Measurements from ENCODE around the gene SCAMP5. TPM values are rescaled to one million over a fixed set of nuclear protein-coding genes. Genes with fewer than 3 reads are reported as not detected.
A peak's percentile ranks its signal among the peaks of the same experiment; 100 is the strongest.

The SCAMP5 gene
- total RNA-seq, 1 experiment from 2014 or later, result 6.2 TPM

DNA sequence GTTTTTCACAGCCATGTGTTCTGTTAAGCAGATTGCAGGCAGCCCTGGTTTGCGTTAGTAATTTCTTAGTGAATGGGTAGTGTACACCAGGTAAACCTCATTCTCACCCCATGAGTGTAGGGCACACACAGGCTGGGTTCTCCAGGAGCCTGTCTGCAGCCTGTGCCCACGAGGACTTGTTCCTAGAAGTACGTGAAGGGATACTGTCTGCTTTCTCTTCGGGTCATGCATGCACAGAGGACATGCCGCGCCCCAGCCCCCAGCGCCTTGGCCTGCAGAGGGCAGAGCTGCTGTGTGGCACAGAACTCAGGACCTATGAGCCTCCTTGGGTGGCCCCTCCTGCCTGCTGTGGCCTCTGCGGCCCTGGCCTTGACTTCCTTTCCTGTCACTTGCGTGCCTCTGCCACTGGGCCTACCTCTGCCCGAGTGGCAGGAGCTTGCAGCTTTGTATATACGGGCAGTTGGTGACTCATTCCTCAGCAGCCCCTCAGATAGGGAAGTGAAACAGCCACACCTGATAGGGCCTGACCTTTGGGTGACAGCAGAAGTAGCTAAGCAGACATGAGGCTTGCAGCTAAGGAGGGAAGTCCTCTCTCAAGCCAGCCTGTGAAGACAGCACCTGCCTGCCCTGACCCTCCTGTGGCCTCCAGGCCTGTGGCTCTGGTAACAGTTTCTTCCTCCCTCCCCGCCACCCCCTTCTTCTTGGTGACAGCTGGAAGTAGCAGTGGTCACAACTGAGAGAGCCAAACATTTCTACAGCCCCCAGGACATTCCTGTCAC is 47.6 kb downstream of the SCAMP5 start (continued):
- TF ChIP-seq ZNF274 (IDR thresholded peaks at IDR 0.05; ENCODE audit: low read depth, low read length) (no peak), ELF1 (IDR thresholded peaks at IDR 0.05; ENCODE audit: borderline replicate concordance, low read depth) (no peak), POLR2AphosphoS5 (IDR thresholded peaks at IDR 0.05; ENCODE audit: low read depth, low read length) (0 out of 2 replicates have a peak, but pooled peaks have one; percentile 34), EGR1 (IDR thresholded peaks at IDR 0.05; ENCODE audit: low read depth) (no peak)

DNA sequence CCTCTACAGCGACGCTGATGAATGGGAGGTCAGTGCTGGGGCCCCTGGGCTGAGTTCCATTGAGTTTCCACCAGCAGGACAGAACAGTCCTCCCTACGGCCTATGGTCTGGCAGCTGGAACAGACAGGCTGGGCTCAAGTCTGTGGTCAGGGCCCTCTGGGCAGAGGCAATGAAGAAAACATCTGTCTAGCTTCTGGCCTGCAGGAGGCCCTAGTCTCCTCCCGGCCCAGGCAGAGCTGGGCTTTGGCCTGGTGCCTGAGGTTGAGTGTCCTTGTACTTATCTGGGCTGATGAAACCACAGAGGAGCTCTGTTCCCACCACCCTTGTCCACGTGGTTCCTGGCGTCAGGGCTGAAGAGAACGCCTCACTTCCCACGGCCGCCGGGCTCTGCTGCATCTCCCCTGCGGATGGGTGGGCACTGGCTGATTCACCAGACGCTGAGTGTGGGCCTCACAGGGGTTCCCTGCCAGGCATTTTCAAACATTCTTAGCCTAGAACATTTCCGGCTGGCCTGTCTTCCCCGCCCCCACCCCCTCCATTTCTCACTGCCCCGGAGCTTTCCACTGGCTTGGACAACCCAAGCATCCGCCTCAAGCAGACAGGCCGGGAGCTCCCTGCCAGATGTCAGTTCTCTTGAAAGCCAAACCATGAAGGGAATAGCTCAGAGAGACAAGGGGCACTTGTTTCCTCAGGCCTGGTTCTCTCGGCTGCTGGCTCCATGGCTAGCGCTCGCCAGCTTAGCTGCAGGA is 48.3 kb downstream of the SCAMP5 start:
- H3K27ac ChIP-seq (ENCODE audit: low read depth, low read length), result peak overlapping the region; percentile 28; the same call in 1 of the 2 replicates

More for the DNA sequence above, 48.3 kb downstream of the SCAMP5 start:
- ChIA-PET CTCF (interaction anchor here (0.7 to 4.9 kb wide), 8 partner anchors 10 to 165 kb away, joined by 3 to 36 read pairs (median 3); partner anchors contain the start of gene C15orf39), POLR2A (interaction anchor here (0.6 to 3.0 kb wide), 5 partner anchors 10 to 172 kb away, joined by 4 to 24 read pairs (median 5); partner anchors contain the start of gene C15orf39), RAD21 (ENCODE audit: low non-redundant PET in 1 of 2, low total read pairs in 2 of 2, uncharacterized antibody in 2 of 2, unreplicated experiment in 2 of 2) (interaction anchor here (0.6 to 1.6 kb wide), 7 partner anchors 60 to 161 kb away, joined by 3 to 8 read pairs (median 5); no protein-coding TSS in a partner anchor)
- BruUV-seq (replicated peaks), result no TSS peak
- no peak for DNase-seq (ENCODE audit: low read depth, low spot score)
- Histone ChIP-seq H3K4me2 (ENCODE audit: low read length) (peak overlapping the region; percentile 47), H3K79me2 (ENCODE audit: insufficient read depth, low read length) (peaks cover 17% of the 10 kb centered on the region), H3K4me3 (replicated peaks in 1 of 2; ENCODE audit: low read depth in 1 of 2, low read length in 2 of 2) (no peak overlapping the region), H2AFZ (ENCODE audit: low read depth, low read length, poor library complexity, severe bottlenecking) (no peak overlapping the region), H4K20me1 (ENCODE audit: insufficient read depth) (no peaks in the 10 kb centered on the region), H3K36me3 (ENCODE audit: control insufficient read depth in 1 of 2, insufficient read depth in 2 of 2, low read length in 2 of 2) (peaks cover under 1 to 23% of the 10 kb centered on the region in 2 experiments; a peak in 1 of 4 replicates), H3K9me3 (ENCODE audit: control insufficient read depth in 1 of 2, insufficient read depth in 1 of 2, low read depth in 1 of 2, low read length in 2 of 2) (no peaks in the 10 kb centered on the region), H3K9ac (ENCODE audit: low read length) (peak overlapping the region; percentile 21; the same call in 1 of the 2 replicates), H3K9me2 (ENCODE audit: insufficient read depth) (no peaks in the 10 kb centered on the region), H3K4me1 (ENCODE audit: control insufficient read depth in 1 of 2, insufficient read depth in 2 of 2, low read length in 2 of 2) (peaks cover 26 to 43% of the 10 kb centered on the region in 2 experiments; a peak in 3 of 4 replicates), H3K27me3 (ENCODE audit: insufficient read depth, low read length) (no peaks in the 10 kb centered on the region)
- peak; percentile 45; the same call in 1 of the 2 replicates for TF ChIP-seq RAD21 (IDR thresholded peaks at IDR 0.05; ENCODE audit: low read depth)
- TF ChIP-seq, protein P1, sequence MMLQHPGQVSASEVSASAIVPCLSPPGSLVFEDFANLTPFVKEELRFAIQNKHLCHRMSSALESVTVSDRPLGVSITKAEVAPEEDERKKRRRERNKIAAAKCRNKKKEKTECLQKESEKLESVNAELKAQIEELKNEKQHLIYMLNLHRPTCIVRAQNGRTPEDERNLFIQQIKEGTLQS (IDR thresholded peaks at IDR 0.05), result no peak
- intact Hi-C loops (cut with micrococcal nuclease), result loop anchor here (1.0 kb wide), 1 partner anchor 161 kb away; no protein-coding TSS in a partner anchor
- ATAC-seq, result peak; percentile 19
